Ammon's horn (tissue), 1 donor: ENCODE results near the gene SOHLH1.
A peak's percentile ranks its signal among the peaks of the same experiment; 100 is the strongest.
"Not testable (repeated sequence)": the region's sequence is repeated elsewhere in the genome, so short reads cannot be mapped to it uniquely, and the experiment has no call there.

Experiments
- DNase-seq: peaks from one replicate; pipeline ENCODE4 v3.0.0-alpha.2; 2016; ENCODE audit warnings: low spot score

SOHLH1 gene

GRCh38 chr9:135678236-135679017 is 20.9 kb downstream of the SOHLH1 start:
- no peak for DNase-seq

GRCh38 chr9:135677641-135678168 is 21.6 kb downstream of the SOHLH1 start:
- DNase-seq = no peak

GRCh38 chr9:135676891-135677290 is 22.4 kb downstream of the SOHLH1 start:
- DNase-seq = no peak

GRCh38 chr9:135674977-135675376 is 24.3 kb downstream of the SOHLH1 start:
- DNase-seq = no peak

- no peak for DNase-seq
Observed at GRCh38 chr9:135673941-135674340, 25.3 kb downstream of the SOHLH1 start.

GRCh38 chr9:135672786-135673185 is 26.5 kb downstream of the SOHLH1 start:
- not testable (repeated sequence) for DNase-seq

- no peak for DNase-seq
Observed at GRCh38 chr9:135671591-135672041, 27.7 kb downstream of the SOHLH1 start.

GRCh38 chr9:135670721-135671590 is 28.3 kb downstream of the SOHLH1 start:
- DNase-seq = no peak

- no peak for DNase-seq
Observed at GRCh38 chr9:135669616-135670285, 29.5 kb downstream of the SOHLH1 start.

GRCh38 chr9:135669018-135669417 is 30.3 kb downstream of the SOHLH1 start:
- not testable (repeated sequence) for DNase-seq

GRCh38 chr9:135667463-135668001 is 31.7 kb downstream of the SOHLH1 start:
- no peak for DNase-seq

- no peak for DNase-seq
Observed at GRCh38 chr9:135666534-135667462, 32.5 kb downstream of the SOHLH1 start.

GRCh38 chr9:135665795-135666189 is 33.5 kb downstream of the SOHLH1 start:
- DNase-seq = no peak

- no peak for DNase-seq
Observed at GRCh38 chr9:135664801-135665794, 34.2 kb downstream of the SOHLH1 start.

- no peak for DNase-seq
Observed at GRCh38 chr9:135664266-135664665, 35.0 kb downstream of the SOHLH1 start.

- DNase-seq = no peak
Observed at GRCh38 chr9:135663857-135664256, 35.4 kb downstream of the SOHLH1 start.

- DNase-seq = no peak
Observed at GRCh38 chr9:135663451-135663770, 35.9 kb downstream of the SOHLH1 start.

GRCh38 chr9:135662758-135663450 is 36.4 kb downstream of the SOHLH1 start, which contains the start of gene LCN9:
Gene LCN9 (plus strand): TSS chr9:135663309. CDS start chr9:135663322, 13 bp downstream.
- DNase-seq = peak; percentile 61
